Rectal smooth muscle tissue (tissue), 1 donor: ENCODE measurements around the gene LEKR1.
"Not testable (repeated sequence)": the region's sequence is repeated elsewhere in the genome, so short reads cannot be mapped to it uniquely, and the experiment has no call there.

Experiments used
- H3K27ac ChIP-seq: one replicate; pipeline ENCODE4 v1.7.0; 2013; ENCODE audit warnings: low read depth, low read length, inconsistent platforms
- H3K27me3 ChIP-seq: one replicate; pipeline ENCODE4 v1.7.0; 2013; ENCODE audit warnings: low read length; ENCODE audit not compliant: control insufficient read depth, insufficient read depth
- H3K36me3 ChIP-seq: one replicate; pipeline ENCODE4 v1.7.0; 2013; ENCODE audit warnings: low read length; ENCODE audit not compliant: control insufficient read depth, insufficient read depth
- H3K4me1 ChIP-seq: one replicate; pipeline ENCODE4 v1.7.0; 2013; ENCODE audit warnings: low read length; ENCODE audit not compliant: control insufficient read depth, insufficient read depth
- H3K4me3 ChIP-seq: one replicate; pipeline ENCODE4 v1.7.0; 2013; ENCODE audit warnings: low read length
- H3K9ac ChIP-seq: one replicate; pipeline ENCODE4 v1.7.0; 2013; ENCODE audit warnings: low read length

The LEKR1 gene

GRCh38 chr3:156793400-156793799, 32.8 kb upstream of the LEKR1 start:
- no peak overlapping the region for H3K9ac ChIP-seq
- H3K36me3 ChIP-seq: no peaks in the 10 kb centered on the region
- H3K4me1 ChIP-seq: no peaks in the 10 kb centered on the region
- no peak overlapping the region for H3K27ac ChIP-seq
- no peaks in the 10 kb centered on the region for H3K27me3 ChIP-seq
- H3K4me3 ChIP-seq: no peak overlapping the region

- Histone ChIP-seq H3K27me3 (no peaks in the 10 kb centered on the region), H3K36me3 (no peaks in the 10 kb centered on the region), H3K27ac (no peak overlapping the region), H3K4me1 (no peaks in the 10 kb centered on the region), H3K4me3 (no peak overlapping the region), H3K9ac (no peak overlapping the region)
Measured at GRCh38 chr3:156793851-156794250, 32.3 kb upstream of the LEKR1 start.

- no peak overlapping the region for H3K27ac ChIP-seq
- H3K27me3 ChIP-seq: no peaks in the 10 kb centered on the region
- H3K4me1 ChIP-seq: no peaks in the 10 kb centered on the region
- H3K4me3 ChIP-seq: no peak overlapping the region
- H3K36me3 ChIP-seq: no peaks in the 10 kb centered on the region
- H3K9ac ChIP-seq: no peak overlapping the region
Measured at GRCh38 chr3:156795890-156796481, 30.2 kb upstream of the LEKR1 start.

- Histone ChIP-seq H3K9ac (no peak overlapping the region), H3K4me1 (no peaks in the 10 kb centered on the region), H3K4me3 (no peak overlapping the region), H3K27me3 (no peaks in the 10 kb centered on the region), H3K27ac (no peak overlapping the region), H3K36me3 (no peaks in the 10 kb centered on the region)
Measured at GRCh38 chr3:156797368-156797767, 28.8 kb upstream of the LEKR1 start.

GRCh38 chr3:156800287-156800686, 25.9 kb upstream of the LEKR1 start:
- H3K36me3 ChIP-seq, H3K27me3 ChIP-seq, H3K4me3 ChIP-seq, H3K27ac ChIP-seq, H3K4me1 ChIP-seq, H3K9ac ChIP-seq: not testable (repeated sequence)

- Histone ChIP-seq H3K27ac (no peak overlapping the region), H3K4me3 (no peak overlapping the region), H3K4me1 (no peaks in the 10 kb centered on the region), H3K9ac (no peak overlapping the region), H3K27me3 (no peaks in the 10 kb centered on the region), H3K36me3 (no peaks in the 10 kb centered on the region)
Measured at GRCh38 chr3:156801746-156802145, 24.4 kb upstream of the LEKR1 start.

GRCh38 chr3:156802821-156803606, 23.1 kb upstream of the LEKR1 start:
- Histone ChIP-seq H3K27ac (no peak overlapping the region), H3K27me3 (no peaks in the 10 kb centered on the region), H3K4me3 (no peak overlapping the region), H3K36me3 (no peaks in the 10 kb centered on the region), H3K9ac (no peak overlapping the region), H3K4me1 (no peaks in the 10 kb centered on the region)

GRCh38 chr3:156803952-156804741, 22.0 kb upstream of the LEKR1 start:
- H3K36me3 ChIP-seq: no peaks in the 10 kb centered on the region
- no peaks in the 10 kb centered on the region for H3K27me3 ChIP-seq
- no peak overlapping the region for H3K9ac ChIP-seq
- no peaks in the 10 kb centered on the region for H3K4me1 ChIP-seq
- no peak overlapping the region for H3K27ac ChIP-seq
- H3K4me3 ChIP-seq: no peak overlapping the region

- Histone ChIP-seq H3K36me3 (no peaks in the 10 kb centered on the region), H3K4me3 (no peak overlapping the region), H3K9ac (no peak overlapping the region), H3K27me3 (no peaks in the 10 kb centered on the region), H3K4me1 (no peaks in the 10 kb centered on the region), H3K27ac (no peak overlapping the region)
Measured at GRCh38 chr3:156806698-156807097, 19.5 kb upstream of the LEKR1 start.

GRCh38 chr3:156808025-156808424, 18.1 kb upstream of the LEKR1 start:
- Histone ChIP-seq H3K4me1 (no peaks in the 10 kb centered on the region), H3K4me3 (no peak overlapping the region), H3K9ac (no peak overlapping the region), H3K27me3 (no peaks in the 10 kb centered on the region), H3K27ac (no peak overlapping the region), H3K36me3 (no peaks in the 10 kb centered on the region)

- no peak overlapping the region for H3K4me3 ChIP-seq
- H3K36me3 ChIP-seq: no peaks in the 10 kb centered on the region
- H3K27me3 ChIP-seq: no peaks in the 10 kb centered on the region
- no peak overlapping the region for H3K9ac ChIP-seq
- no peaks in the 10 kb centered on the region for H3K4me1 ChIP-seq
- H3K27ac ChIP-seq: no peak overlapping the region
Measured at GRCh38 chr3:156811089-156811862, 14.9 kb upstream of the LEKR1 start.
